ENCODE results near the gene BAIAP2.
"Not testable (repeated sequence)": the region's sequence is repeated elsewhere in the genome, so short reads cannot be mapped to it uniquely, and the experiment has no call there.

DNA sequence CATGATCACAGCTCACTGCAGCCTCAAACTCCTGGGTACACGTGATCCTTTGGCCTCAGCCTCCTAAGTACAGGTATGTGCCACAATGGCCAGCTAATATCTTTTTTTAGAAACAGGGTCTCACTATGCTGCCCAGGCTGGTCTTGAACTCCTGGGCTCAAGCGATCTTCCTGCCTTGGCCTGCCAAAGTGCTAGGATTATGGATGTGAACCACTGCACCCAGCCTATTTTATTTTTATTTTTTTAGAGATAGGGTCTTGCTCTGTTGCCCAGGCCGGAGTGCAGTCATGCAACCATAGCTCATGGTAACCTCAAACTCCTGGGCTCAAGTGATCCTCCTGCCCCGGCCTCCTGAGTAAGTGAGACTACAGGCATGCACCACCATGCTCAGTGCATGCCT is 17.6 kb upstream of the BAIAP2 start:
- TF ChIP-seq EP300 (conservative IDR thresholded peaks at IDR 0.05; ENCODE audit: poor library complexity, severe bottlenecking); POLR2AphosphoS5 (IDR thresholded peaks at IDR 0.05); MXI1 (conservative IDR thresholded peaks at IDR 0.05; ENCODE audit: poor library complexity, severe bottlenecking); EZH2 (IDR thresholded peaks at IDR 0.05; ENCODE audit: borderline replicate concordance, insufficient read depth, low read length, poor library complexity, severe bottlenecking); RAD21 (conservative IDR thresholded peaks at IDR 0.05): not testable (repeated sequence)
- TF ChIP-seq, protein P1, sequence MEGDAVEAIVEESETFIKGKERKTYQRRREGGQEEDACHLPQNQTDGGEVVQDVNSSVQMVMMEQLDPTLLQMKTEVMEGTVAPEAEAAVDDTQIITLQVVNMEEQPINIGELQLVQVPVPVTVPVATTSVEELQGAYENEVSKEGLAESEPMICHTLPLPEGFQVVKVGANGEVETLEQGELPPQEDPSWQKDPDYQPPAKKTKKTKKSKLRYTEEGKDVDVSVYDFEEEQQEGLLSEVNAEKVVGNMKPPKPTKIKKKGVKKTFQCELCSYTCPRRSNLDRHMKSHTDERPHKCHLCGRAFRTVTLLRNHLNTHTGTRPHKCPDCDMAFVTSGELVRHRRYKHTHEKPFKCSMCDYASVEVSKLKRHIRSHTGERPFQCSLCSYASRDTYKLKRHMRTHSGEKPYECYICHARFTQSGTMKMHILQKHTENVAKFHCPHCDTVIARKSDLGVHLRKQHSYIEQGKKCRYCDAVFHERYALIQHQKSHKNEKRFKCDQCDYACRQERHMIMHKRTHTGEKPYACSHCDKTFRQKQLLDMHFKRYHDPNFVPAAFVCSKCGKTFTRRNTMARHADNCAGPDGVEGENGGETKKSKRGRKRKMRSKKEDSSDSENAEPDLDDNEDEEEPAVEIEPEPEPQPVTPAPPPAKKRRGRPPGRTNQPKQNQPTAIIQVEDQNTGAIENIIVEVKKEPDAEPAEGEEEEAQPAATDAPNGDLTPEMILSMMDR (IDR thresholded peaks at IDR 0.05; ENCODE audit: poor library complexity, severe bottlenecking): not testable (repeated sequence)
- TF ChIP-seq, protein P2, sequence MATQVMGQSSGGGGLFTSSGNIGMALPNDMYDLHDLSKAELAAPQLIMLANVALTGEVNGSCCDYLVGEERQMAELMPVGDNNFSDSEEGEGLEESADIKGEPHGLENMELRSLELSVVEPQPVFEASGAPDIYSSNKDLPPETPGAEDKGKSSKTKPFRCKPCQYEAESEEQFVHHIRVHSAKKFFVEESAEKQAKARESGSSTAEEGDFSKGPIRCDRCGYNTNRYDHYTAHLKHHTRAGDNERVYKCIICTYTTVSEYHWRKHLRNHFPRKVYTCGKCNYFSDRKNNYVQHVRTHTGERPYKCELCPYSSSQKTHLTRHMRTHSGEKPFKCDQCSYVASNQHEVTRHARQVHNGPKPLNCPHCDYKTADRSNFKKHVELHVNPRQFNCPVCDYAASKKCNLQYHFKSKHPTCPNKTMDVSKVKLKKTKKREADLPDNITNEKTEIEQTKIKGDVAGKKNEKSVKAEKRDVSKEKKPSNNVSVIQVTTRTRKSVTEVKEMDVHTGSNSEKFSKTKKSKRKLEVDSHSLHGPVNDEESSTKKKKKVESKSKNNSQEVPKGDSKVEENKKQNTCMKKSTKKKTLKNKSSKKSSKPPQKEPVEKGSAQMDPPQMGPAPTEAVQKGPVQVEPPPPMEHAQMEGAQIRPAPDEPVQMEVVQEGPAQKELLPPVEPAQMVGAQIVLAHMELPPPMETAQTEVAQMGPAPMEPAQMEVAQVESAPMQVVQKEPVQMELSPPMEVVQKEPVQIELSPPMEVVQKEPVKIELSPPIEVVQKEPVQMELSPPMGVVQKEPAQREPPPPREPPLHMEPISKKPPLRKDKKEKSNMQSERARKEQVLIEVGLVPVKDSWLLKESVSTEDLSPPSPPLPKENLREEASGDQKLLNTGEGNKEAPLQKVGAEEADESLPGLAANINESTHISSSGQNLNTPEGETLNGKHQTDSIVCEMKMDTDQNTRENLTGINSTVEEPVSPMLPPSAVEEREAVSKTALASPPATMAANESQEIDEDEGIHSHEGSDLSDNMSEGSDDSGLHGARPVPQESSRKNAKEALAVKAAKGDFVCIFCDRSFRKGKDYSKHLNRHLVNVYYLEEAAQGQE (IDR thresholded peaks at IDR 0.05; ENCODE audit: borderline replicate concordance): not testable (repeated sequence)
